ENCODE data around the gene LYPD1.

LYPD1 gene

DNA sequence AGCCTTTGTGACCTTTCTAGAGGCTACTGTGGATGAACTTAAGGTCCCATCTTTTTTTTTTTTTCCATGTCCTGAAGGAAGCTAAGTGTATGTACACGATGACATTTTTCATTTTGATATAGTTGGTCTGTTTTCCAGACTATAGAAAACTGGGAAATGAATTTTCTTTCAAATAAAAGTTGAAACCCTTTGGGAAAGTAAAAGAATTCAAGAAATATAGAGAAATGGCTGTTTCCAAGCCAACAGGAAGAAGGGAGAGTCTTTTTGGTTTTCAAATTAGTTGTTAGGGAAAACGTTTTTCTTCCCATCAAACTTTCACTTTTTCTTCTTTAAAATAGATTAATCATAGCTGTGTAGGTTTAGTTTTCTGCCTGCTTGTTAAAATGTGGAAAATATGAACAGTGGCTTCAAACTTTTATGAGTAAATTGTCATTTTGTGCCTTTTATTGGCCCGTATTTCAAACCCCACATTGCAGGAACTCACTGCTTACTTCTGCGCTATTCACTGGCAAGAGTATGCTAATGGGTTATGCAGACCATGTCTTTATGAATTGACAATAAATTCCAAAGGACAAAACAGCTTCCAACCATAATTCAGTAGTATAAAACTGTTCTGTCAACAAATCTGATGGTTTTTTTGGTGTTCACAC is 27.7 kb upstream of the LYPD1 start:
- DNase-seq (ENCODE audit: insufficient read length, low spot score), result no peak
- FAIRE-seq, result no peak
- TF ChIP-seq, protein P1, sequence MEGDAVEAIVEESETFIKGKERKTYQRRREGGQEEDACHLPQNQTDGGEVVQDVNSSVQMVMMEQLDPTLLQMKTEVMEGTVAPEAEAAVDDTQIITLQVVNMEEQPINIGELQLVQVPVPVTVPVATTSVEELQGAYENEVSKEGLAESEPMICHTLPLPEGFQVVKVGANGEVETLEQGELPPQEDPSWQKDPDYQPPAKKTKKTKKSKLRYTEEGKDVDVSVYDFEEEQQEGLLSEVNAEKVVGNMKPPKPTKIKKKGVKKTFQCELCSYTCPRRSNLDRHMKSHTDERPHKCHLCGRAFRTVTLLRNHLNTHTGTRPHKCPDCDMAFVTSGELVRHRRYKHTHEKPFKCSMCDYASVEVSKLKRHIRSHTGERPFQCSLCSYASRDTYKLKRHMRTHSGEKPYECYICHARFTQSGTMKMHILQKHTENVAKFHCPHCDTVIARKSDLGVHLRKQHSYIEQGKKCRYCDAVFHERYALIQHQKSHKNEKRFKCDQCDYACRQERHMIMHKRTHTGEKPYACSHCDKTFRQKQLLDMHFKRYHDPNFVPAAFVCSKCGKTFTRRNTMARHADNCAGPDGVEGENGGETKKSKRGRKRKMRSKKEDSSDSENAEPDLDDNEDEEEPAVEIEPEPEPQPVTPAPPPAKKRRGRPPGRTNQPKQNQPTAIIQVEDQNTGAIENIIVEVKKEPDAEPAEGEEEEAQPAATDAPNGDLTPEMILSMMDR (IDR thresholded peaks at IDR 0.05; ENCODE audit: insufficient read depth, missing control alignments), result no peak

DNA sequence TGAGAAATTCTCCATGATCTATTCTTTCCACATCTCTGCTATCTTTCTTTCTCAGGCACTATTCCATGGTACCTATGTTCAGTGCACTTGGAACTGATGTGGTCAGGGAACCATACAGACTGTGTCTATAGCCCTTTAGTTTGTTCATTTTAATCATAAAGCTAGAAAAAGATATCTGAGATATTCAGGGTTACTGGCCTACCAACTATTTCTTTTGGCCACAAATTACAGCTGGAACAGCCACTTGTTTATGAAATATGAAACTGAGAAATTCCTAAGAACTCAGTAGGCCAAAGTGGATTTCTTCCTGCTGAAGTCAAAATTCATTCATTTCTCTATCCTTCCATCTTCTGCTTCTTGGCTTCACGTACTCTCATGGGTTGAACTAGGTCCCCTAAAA is 22.8 kb upstream of the LYPD1 start:
- DNase-seq (ENCODE audit: insufficient read length, low spot score) (no peak), FAIRE-seq (no peak)
- TF ChIP-seq, protein P1 (IDR thresholded peaks at IDR 0.05; ENCODE audit: insufficient read depth, missing control alignments), result no peak

DNA sequence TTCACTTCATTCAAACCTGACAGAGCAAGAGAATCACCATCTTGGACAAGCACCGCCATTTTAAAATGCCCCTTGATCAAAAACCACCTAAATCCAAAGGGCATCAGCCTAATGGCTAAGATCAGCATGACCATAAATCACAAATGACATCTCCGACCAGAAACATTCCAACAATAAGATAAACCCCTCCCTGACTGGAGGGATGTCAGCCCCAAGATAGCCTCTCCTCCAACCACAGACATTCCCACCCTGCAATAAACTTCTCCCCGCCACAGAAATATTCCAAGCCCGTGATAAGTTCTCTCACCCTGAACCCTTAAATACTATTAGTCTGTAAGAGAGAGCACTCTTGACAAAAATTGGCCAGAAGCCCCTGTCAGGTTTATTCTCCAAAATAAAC is 21.6 kb upstream of the LYPD1 start:
- TF ChIP-seq, protein P1 (IDR thresholded peaks at IDR 0.05; ENCODE audit: insufficient read depth, missing control alignments), result no peak
- FAIRE-seq (no peak), DNase-seq (ENCODE audit: insufficient read length, low spot score) (no peak)

DNA sequence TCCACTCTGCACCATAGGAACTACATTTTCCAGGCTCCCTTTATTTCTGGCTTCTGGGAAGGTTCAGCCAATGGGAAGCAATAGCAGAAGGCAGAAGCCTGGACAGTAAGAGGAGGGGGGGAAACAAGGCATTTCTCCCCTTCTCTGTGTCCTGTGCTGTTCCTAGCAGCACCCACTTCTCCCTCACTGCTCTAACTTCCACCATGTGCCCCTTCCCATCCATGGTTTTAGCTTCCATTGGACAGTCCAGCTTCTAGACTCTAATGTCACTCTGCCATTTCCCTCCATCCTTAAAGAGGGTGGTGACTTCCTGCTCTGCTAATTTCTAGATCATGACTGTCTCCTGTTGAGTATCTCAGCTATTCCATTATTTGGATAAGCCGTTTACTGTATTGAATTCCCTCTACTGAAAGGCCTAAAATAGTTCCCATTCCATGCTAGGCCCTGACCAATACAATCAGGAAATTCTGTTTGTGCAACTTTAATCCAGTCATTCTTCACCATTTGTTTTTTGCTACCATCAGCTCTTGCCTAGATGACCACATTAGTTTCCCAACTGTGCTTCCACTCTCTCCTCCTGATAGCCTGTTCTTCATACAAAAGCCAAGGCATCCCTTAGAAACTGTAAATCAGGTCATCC is 20.8 kb upstream of the LYPD1 start:
- no peak for FAIRE-seq
- TF ChIP-seq, protein P1 (IDR thresholded peaks at IDR 0.05; ENCODE audit: insufficient read depth, missing control alignments), result no peak
- no peak for DNase-seq (ENCODE audit: insufficient read length, low spot score)

DNA sequence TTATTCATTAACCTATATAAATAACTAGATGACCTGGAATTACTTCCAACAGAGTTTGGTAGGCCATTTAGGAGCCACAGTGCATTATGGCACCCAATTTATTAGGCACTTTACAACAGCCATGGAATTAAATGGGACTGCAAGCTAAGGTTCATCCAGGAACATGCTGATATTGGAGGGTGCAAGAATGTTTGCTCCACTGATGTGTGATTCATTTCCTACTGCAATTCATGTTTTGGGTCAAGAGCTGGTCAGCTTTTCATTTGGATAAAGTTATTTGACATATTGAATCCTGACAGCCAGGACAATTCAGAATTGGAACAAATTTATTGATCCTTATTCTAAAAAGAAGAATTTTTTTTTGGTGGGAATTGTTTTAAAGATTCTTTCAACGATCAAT is 11.8 kb upstream of the LYPD1 start:
- TF ChIP-seq, protein P1 (IDR thresholded peaks at IDR 0.05; ENCODE audit: insufficient read depth, missing control alignments), result no peak
- DNase-seq (ENCODE audit: insufficient read length, low spot score) (no peak), FAIRE-seq (no peak)

DNA sequence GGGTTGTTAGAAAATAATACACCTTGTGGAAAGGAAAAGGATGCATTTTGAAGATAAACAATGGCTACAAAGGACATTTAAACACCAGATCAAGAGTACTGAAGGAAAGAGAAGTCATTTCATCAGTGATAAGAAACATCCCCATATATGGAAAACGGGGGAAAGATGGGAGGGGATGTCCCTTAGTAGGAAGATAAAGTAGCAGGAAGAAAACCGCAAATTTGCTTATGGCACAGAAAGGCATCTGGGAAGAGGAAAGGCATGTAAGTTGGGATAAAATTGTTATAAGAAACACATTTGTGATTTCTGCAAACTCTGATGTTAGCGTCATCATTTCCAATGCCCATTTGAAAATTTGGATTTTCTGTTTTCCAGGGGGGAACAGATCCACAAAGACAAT is 10.5 kb upstream of the LYPD1 start:
- FAIRE-seq (no peak), DNase-seq (ENCODE audit: insufficient read length, low spot score) (no peak)
- TF ChIP-seq, protein P1 (IDR thresholded peaks at IDR 0.05; ENCODE audit: insufficient read depth, missing control alignments), result no peak

DNA sequence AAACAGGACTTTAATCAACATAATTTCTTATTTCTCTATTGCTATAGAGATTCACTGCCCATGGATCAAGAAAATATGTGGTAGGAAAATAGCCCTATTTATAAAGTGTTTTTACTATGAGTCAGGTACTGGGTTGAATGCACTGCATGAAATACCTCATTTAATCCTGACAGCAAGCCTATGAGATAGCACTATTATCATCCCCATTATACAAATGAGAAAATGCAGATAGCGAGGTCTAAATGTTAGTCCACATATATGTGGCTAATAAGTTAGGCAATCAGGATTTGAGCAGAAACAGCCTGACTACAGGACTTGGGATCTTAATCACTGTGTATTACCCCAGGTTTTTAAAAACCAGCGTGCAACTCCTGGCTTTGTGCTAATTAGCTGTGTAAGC is 8.5 kb upstream of the LYPD1 start:
- TF ChIP-seq, protein P1 (IDR thresholded peaks at IDR 0.05; ENCODE audit: insufficient read depth, missing control alignments), result no peak
- no peak for DNase-seq (ENCODE audit: insufficient read length, low spot score)
- no peak for FAIRE-seq
